ENCODE data around the gene PNLDC1. TPM values are rescaled to one million over a fixed set of nuclear protein-coding genes. Genes with fewer than 3 reads are reported as not detected.

Gene PNLDC1
- total RNA-seq, 1 donor from 2014 or later = 0.11 TPM

GRCh38 chr6:159789377-159790148, 10.5 kb upstream of the PNLDC1 start, which contains the start of gene TCP1:
TSS of gene TCP1 (minus strand) at chr6:159789602. CDS start at chr6:159789468, 134 bp downstream.
- Histone ChIP-seq H2AFZ (ENCODE audit: low read depth, low read length) (peak within 1 kb of the TSS; percentile 86), H3K36me3 (ENCODE audit: insufficient read depth, low read length) (peaks cover 31% of the 10 kb centered on the region), H4K20me1 (ENCODE audit: insufficient read depth, low read length) (peaks cover 50% of the 10 kb centered on the region), H3K9me3 (ENCODE audit: insufficient read depth, low read depth, low read length) (no peaks in the 10 kb centered on the region), H3K79me2 (ENCODE audit: insufficient read depth, low read length) (peaks cover 89% of the 10 kb centered on the region), H3K4me2 (ENCODE audit: low read length) (peak within 1 kb of the TSS; percentile 95), H3K27ac (ENCODE audit: low read depth, low read length) (peak within 1 kb of the TSS; percentile 94), H3K4me3 (ENCODE audit: insufficient read depth, low read depth, low read length) (peak within 1 kb of the TSS; percentile 85), H3K9ac (ENCODE audit: low read length) (peak within 1 kb of the TSS; percentile 97), H3K4me1 (ENCODE audit: insufficient read depth, low read length) (peaks cover 20% of the 10 kb centered on the region), H3K27me3 (ENCODE audit: insufficient read depth, low read length) (no peaks in the 10 kb centered on the region)
- TF ChIP-seq CTCF (IDR thresholded peaks at IDR 0.05; ENCODE audit: insufficient read depth, low read depth, low read length) (no peak), EZH2 (IDR thresholded peaks at IDR 0.05; ENCODE audit: insufficient read depth, low read length) (no peak)
- H3K4me1 Mint-ChIP-seq (ENCODE audit: low read depth, unreplicated experiment) = peaks cover 23% of the 10 kb centered on the region
- H3K27me3 Mint-ChIP-seq (ENCODE audit: low read depth, unreplicated experiment) = no peaks in the 10 kb centered on the region
- DNase-seq (ENCODE audit: low read depth) (peak; percentile 99), FAIRE-seq (peak; percentile 73)
- peak within 1 kb of the TSS; percentile 99 for H3K4me3 Mint-ChIP-seq (ENCODE audit: unreplicated experiment)
- H3K27ac Mint-ChIP-seq (ENCODE audit: unreplicated experiment) = peak within 1 kb of the TSS; percentile 91
- H3K36me3 Mint-ChIP-seq (ENCODE audit: low read depth, unreplicated experiment) = peaks cover 11% of the 10 kb centered on the region
- no peaks in the 10 kb centered on the region for H3K9me3 Mint-ChIP-seq (ENCODE audit: unreplicated experiment)

- TF ChIP-seq CTCF (IDR thresholded peaks at IDR 0.05; ENCODE audit: insufficient read depth, low read depth, low read length) (no peak), EZH2 (IDR thresholded peaks at IDR 0.05; ENCODE audit: insufficient read depth, low read length) (no peak)
- Histone ChIP-seq H4K20me1 (ENCODE audit: insufficient read depth, low read length) (peaks cover 42% of the 10 kb centered on the region), H3K9me3 (ENCODE audit: insufficient read depth, low read depth, low read length) (no peaks in the 10 kb centered on the region), H3K9ac (ENCODE audit: low read length) (peak within 1 kb of the TSS; percentile 97), H3K79me2 (ENCODE audit: insufficient read depth, low read length) (peaks cover 81% of the 10 kb centered on the region), H3K27ac (ENCODE audit: low read depth, low read length) (peak within 1 kb of the TSS; percentile 94), H3K36me3 (ENCODE audit: insufficient read depth, low read length) (peaks cover 24% of the 10 kb centered on the region), H3K4me2 (ENCODE audit: low read length) (peak within 1 kb of the TSS; percentile 95), H2AFZ (ENCODE audit: low read depth, low read length) (peak within 1 kb of the TSS; percentile 86), H3K27me3 (ENCODE audit: insufficient read depth, low read length) (no peaks in the 10 kb centered on the region), H3K4me1 (ENCODE audit: insufficient read depth, low read length) (peaks cover 20% of the 10 kb centered on the region), H3K4me3 (ENCODE audit: insufficient read depth, low read depth, low read length) (peak within 1 kb of the TSS; percentile 85)
- no peaks in the 10 kb centered on the region for H3K27me3 Mint-ChIP-seq (ENCODE audit: low read depth, unreplicated experiment)
- DNase-seq (ENCODE audit: low read depth) (peak; percentile 98), FAIRE-seq (no peak)
- peaks cover 11% of the 10 kb centered on the region for H3K36me3 Mint-ChIP-seq (ENCODE audit: low read depth, unreplicated experiment)
- H3K27ac Mint-ChIP-seq (ENCODE audit: unreplicated experiment) = peak within 1 kb of the TSS; percentile 91
- H3K4me1 Mint-ChIP-seq (ENCODE audit: low read depth, unreplicated experiment) = peaks cover 23% of the 10 kb centered on the region
- H3K4me3 Mint-ChIP-seq (ENCODE audit: unreplicated experiment) = peak within 1 kb of the TSS; percentile 99
- no peaks in the 10 kb centered on the region for H3K9me3 Mint-ChIP-seq (ENCODE audit: unreplicated experiment)
These were observed 9.7 kb upstream of the PNLDC1 start, which contains the start of gene MRPL18 for GRCh38 chr6:159790149-159790955. TSS of gene MRPL18 (plus strand) at chr6:159790467. CDS start at chr6:159790588, 121 bp downstream.
